ENCODE measurements around the gene NLRP1. TPM values are rescaled to one million over a fixed set of nuclear protein-coding genes. Genes with fewer than 3 reads are reported as not detected.
A peak's percentile ranks its signal among the peaks of the same experiment; 100 is the strongest.

NLRP1 gene
- total and polyA plus RNA-seq, 2 donors (not counting 3 experiments of a cell fraction or from before 2014, with no cell fraction given) = 43.8 to 53.9 TPM

DNA sequence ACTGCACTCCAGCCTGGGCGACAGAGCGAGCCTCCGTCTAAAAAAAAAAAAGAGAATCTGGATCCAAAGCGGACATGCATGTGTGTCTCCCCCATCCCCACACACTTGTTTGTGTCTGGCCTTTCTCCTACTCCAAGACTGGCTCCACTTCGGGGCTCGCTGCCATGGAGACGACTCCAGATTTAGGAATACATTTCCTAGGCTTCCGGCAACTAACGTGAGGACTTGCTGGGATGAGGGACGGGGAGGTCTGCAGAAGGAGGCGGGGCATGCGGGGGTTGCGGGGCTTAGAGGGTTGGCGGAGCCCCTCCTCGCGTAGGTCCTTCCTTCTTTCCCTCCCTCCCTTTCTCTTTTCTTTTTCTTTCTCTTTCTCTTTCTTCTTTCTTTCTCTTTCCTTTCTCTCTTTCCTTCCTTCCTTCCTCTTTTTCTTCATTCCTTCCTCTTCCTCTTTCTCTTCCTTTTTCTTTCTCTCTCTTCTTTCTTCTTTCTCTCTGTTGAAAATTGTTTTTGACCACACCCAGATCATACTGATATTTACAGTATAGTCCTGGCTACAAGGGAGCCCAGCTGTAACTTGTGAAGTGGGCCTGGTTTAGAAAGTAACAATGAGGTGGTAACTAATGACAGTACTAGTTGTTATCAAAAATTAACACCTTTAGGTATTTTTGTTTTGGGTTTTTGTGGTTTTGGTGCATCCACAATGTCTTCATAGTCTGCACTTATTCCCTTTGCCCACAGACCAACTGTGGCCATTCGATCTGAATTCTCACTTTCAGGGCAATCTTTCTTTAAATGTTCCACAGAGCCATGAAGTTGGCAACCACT lies 72.7 kb downstream of the NLRP1 start:
- Histone ChIP-seq H3K4me3 (replicated peaks in 1 of 3; ENCODE audit: insufficient read depth in 1 of 3, low read depth in 1 of 3, low read length in 3 of 3) (no peak overlapping the region), H3K9me1 (replicated peaks; ENCODE audit: control insufficient read depth, extremely low read depth, insufficient read depth, low read length) (no peaks in the 10 kb centered on the region), H2AFZ (ENCODE audit: low read depth, low read length) (no peak overlapping the region), H3K9ac (replicated peaks; ENCODE audit: extremely low read depth, insufficient read depth, low read length) (no peak overlapping the region), H3K4me2 (ENCODE audit: insufficient read depth, low read length) (no peak overlapping the region), H3K27me3 (ENCODE audit: control insufficient read depth in 2 of 2, insufficient read depth in 2 of 2, low read length in 2 of 2) (no peaks in the 10 kb centered on the region), H4K20me1 (replicated peaks; ENCODE audit: control insufficient read depth, extremely low read depth, insufficient read depth, low read length) (no peaks in the 10 kb centered on the region), H3K79me2 (ENCODE audit: control insufficient read depth, insufficient read depth, low read length) (no peaks in the 10 kb centered on the region), H3K4me1 (ENCODE audit: control insufficient read depth, extremely low read depth, insufficient read depth, low read length) (peaks cover 3% of the 10 kb centered on the region), H3K27ac (ENCODE audit: insufficient read depth, low read depth, low read length) (no peak overlapping the region), H3K9me3 (replicated peaks; ENCODE audit: control insufficient read depth, insufficient read depth, low read length) (no peaks in the 10 kb centered on the region), H3K36me3 (ENCODE audit: control insufficient read depth in 2 of 2, extremely low read depth in 1 of 2, insufficient read depth in 2 of 2, low read length in 2 of 2) (peaks cover 2 to 12% of the 10 kb centered on the region in 2 experiments)
- intact Hi-C loops (cut with micrococcal nuclease) = no loop called here
- DNase-seq (ENCODE audit: low read depth, low spot score) (no peak), FAIRE-seq (peak; percentile 33)
- ChIA-PET POLR2A (no interaction called here), CTCF (no interaction called here)
- dilution Hi-C loops (cut with MboI; ENCODE audit: extremely low pct_ligation_motif_present, low sequenced_read_pairs) = no loop called here
- BruUV-seq (replicated peaks) = no TSS peak
- TF ChIP-seq MYC (IDR thresholded peaks at IDR 0.05; ENCODE audit: low read depth, low read length) (no peak), FOS (IDR thresholded peaks at IDR 0.05; ENCODE audit: borderline replicate concordance, insufficient read depth, low read length) (no peak)

- Histone ChIP-seq H4K20me1 (replicated peaks; ENCODE audit: control insufficient read depth, extremely low read depth, insufficient read depth, low read length) (no peaks in the 10 kb centered on the region), H3K36me3 (ENCODE audit: control insufficient read depth in 2 of 2, extremely low read depth in 1 of 2, insufficient read depth in 2 of 2, low read length in 2 of 2) (peaks cover 2 to 12% of the 10 kb centered on the region in 2 experiments), H3K9me1 (replicated peaks; ENCODE audit: control insufficient read depth, extremely low read depth, insufficient read depth, low read length) (no peaks in the 10 kb centered on the region), H3K27ac (ENCODE audit: insufficient read depth, low read depth, low read length) (no peak overlapping the region), H3K9ac (replicated peaks; ENCODE audit: extremely low read depth, insufficient read depth, low read length) (no peak overlapping the region), H3K79me2 (ENCODE audit: control insufficient read depth, insufficient read depth, low read length) (no peaks in the 10 kb centered on the region), H2AFZ (ENCODE audit: low read depth, low read length) (no peak overlapping the region), H3K27me3 (ENCODE audit: control insufficient read depth in 2 of 2, insufficient read depth in 2 of 2, low read length in 2 of 2) (no peaks in the 10 kb centered on the region), H3K4me1 (ENCODE audit: control insufficient read depth, extremely low read depth, insufficient read depth, low read length) (no peaks in the 10 kb centered on the region), H3K9me3 (replicated peaks; ENCODE audit: control insufficient read depth, insufficient read depth, low read length) (no peaks in the 10 kb centered on the region), H3K4me3 (replicated peaks in 1 of 3; ENCODE audit: insufficient read depth in 1 of 3, low read depth in 1 of 3, low read length in 3 of 3) (no peak overlapping the region), H3K4me2 (ENCODE audit: insufficient read depth, low read length) (no peak overlapping the region)
- DNase-seq (ENCODE audit: low read depth, low spot score) (no peak), FAIRE-seq (no peak)
- no TSS peak for BruUV-seq (replicated peaks)
- TF ChIP-seq CTCF (IDR thresholded peaks at IDR 0.05; ENCODE audit: extremely low read depth in 1 of 2, insufficient read depth in 1 of 2, low read depth in 1 of 2, low read length in 2 of 2) (no peak), FOS (IDR thresholded peaks at IDR 0.05; ENCODE audit: borderline replicate concordance, insufficient read depth, low read length) (no peak), POLR2A (IDR thresholded peaks at IDR 0.05; ENCODE audit: low read depth, low read length) (no peak)
- ChIA-PET CTCF (no interaction called here), POLR2A (no interaction called here)
- dilution Hi-C loops (cut with MboI; ENCODE audit: extremely low pct_ligation_motif_present, low sequenced_read_pairs) = no loop called here
- intact Hi-C loops (cut with micrococcal nuclease) = no loop called here
These were observed 73.5 kb downstream of the NLRP1 start for GRCh38 chr17:5510771-5511170.

All from endothelial cell of umbilical vein (primary cell).